ENCODE results near the gene CLEC3B.

- TF ChIP-seq, protein P1, sequence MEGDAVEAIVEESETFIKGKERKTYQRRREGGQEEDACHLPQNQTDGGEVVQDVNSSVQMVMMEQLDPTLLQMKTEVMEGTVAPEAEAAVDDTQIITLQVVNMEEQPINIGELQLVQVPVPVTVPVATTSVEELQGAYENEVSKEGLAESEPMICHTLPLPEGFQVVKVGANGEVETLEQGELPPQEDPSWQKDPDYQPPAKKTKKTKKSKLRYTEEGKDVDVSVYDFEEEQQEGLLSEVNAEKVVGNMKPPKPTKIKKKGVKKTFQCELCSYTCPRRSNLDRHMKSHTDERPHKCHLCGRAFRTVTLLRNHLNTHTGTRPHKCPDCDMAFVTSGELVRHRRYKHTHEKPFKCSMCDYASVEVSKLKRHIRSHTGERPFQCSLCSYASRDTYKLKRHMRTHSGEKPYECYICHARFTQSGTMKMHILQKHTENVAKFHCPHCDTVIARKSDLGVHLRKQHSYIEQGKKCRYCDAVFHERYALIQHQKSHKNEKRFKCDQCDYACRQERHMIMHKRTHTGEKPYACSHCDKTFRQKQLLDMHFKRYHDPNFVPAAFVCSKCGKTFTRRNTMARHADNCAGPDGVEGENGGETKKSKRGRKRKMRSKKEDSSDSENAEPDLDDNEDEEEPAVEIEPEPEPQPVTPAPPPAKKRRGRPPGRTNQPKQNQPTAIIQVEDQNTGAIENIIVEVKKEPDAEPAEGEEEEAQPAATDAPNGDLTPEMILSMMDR (IDR thresholded peaks at IDR 0.05), result no peak
- TF ChIP-seq POLR2A (IDR thresholded peaks at IDR 0.05), result no peak
These were observed 42.6 kb upstream of the CLEC3B start for GRCh38 chr3:44983484-44983941.
